ENCODE data around the gene PRKRA. TPM values are rescaled to one million over a fixed set of nuclear protein-coding genes. Genes with fewer than 3 reads are reported as not detected.

The PRKRA gene
- total and polyA plus RNA-seq, 2 of the 13 experiments (the other 11 are each of a cell fraction or from before 2014, with no cell fraction given): 53.1 to 74.7 TPM

GRCh38 chr2:178428396-178428806, 22.6 kb downstream of the PRKRA start (continued):
- no peak for TF ChIP-seq BRF2 (CRISPR knock-in tag; IDR thresholded peaks at IDR 0.05)
- no peak for TF ChIP-seq ZNF30 (CRISPR knock-in tag; IDR thresholded peaks at IDR 0.05)
- TF ChIP-seq SPEN (CRISPR knock-in tag; IDR thresholded peaks at IDR 0.05; ENCODE audit: low read depth): peak; percentile 53; the same call in 1 of the 2 replicates
- 0 out of 2 replicates have a peak, but pooled peaks have one; percentile 38 for TF ChIP-seq LCORL (IDR thresholded peaks at IDR 0.05)
- TF ChIP-seq LCORL (CRISPR knock-in tag; IDR thresholded peaks at IDR 0.05): peak; percentile 72
- TF ChIP-seq SMC3 (IDR thresholded peaks at IDR 0.05; ENCODE audit: low read length): peak; percentile 17; the same call in 1 of the 2 replicates
- TF ChIP-seq TRIM24 (CRISPR knock-in tag; IDR thresholded peaks at IDR 0.05): peak; percentile 70; the same call in 1 of the 2 replicates
- no peak for TF ChIP-seq ZBED4 (CRISPR knock-in tag; IDR thresholded peaks at IDR 0.05; ENCODE audit: borderline replicate concordance)
- peak; percentile 86 for TF ChIP-seq NCOR1 (IDR thresholded peaks at IDR 0.05; ENCODE audit: borderline replicate concordance, low read length)
- TF ChIP-seq ZMYM3 (CRISPR knock-in tag; IDR thresholded peaks at IDR 0.05): peak; percentile 82
- TF ChIP-seq HMGXB3 (CRISPR knock-in tag; IDR thresholded peaks at IDR 0.05; ENCODE audit: borderline replicate concordance): peak; percentile 19; the same call in 1 of the 2 replicates
- 0 out of 2 replicates have a peak, but pooled peaks have one; percentile 49 for TF ChIP-seq ZNF124 (CRISPR knock-in tag; IDR thresholded peaks at IDR 0.05)
- TF ChIP-seq ASH2L (IDR thresholded peaks at IDR 0.05; ENCODE audit: insufficient read length, low read depth, low read length): peak; percentile 87
- peak; percentile 49; the same call in 1 of the 2 replicates for TF ChIP-seq ZNF350 (CRISPR knock-in tag; IDR thresholded peaks at IDR 0.05; ENCODE audit: borderline replicate concordance, low read depth)
- TF ChIP-seq HIC2 (CRISPR knock-in tag; IDR thresholded peaks at IDR 0.05; ENCODE audit: low read depth): peak; percentile 69; the same call in 1 of the 2 replicates
- TF ChIP-seq ZNF225 (CRISPR knock-in tag; IDR thresholded peaks at IDR 0.05): no peak; the same call in 1 of the 2 replicates
- no peak for TF ChIP-seq ZNF570 (CRISPR knock-in tag; IDR thresholded peaks at IDR 0.05; ENCODE audit: borderline replicate concordance)
- TF ChIP-seq ELF3 (CRISPR knock-in tag; IDR thresholded peaks at IDR 0.05): peak; percentile 49; the same call in 1 of the 2 replicates
- 0 out of 2 replicates have a peak, but pooled peaks have one; percentile 33 for TF ChIP-seq NFYB (CRISPR knock-in tag; IDR thresholded peaks at IDR 0.05)
- no peak for TF ChIP-seq ONECUT2 (CRISPR knock-in tag; IDR thresholded peaks at IDR 0.05)
